NCI-H1048 (cell line): Measurements from ENCODE around the gene TFDP1.

Source experiments
- DNase-seq: peaks from one replicate; lab custom pipeline; 2025; lab: John Stamatoyannopoulos, UW

The TFDP1 gene

DNA sequence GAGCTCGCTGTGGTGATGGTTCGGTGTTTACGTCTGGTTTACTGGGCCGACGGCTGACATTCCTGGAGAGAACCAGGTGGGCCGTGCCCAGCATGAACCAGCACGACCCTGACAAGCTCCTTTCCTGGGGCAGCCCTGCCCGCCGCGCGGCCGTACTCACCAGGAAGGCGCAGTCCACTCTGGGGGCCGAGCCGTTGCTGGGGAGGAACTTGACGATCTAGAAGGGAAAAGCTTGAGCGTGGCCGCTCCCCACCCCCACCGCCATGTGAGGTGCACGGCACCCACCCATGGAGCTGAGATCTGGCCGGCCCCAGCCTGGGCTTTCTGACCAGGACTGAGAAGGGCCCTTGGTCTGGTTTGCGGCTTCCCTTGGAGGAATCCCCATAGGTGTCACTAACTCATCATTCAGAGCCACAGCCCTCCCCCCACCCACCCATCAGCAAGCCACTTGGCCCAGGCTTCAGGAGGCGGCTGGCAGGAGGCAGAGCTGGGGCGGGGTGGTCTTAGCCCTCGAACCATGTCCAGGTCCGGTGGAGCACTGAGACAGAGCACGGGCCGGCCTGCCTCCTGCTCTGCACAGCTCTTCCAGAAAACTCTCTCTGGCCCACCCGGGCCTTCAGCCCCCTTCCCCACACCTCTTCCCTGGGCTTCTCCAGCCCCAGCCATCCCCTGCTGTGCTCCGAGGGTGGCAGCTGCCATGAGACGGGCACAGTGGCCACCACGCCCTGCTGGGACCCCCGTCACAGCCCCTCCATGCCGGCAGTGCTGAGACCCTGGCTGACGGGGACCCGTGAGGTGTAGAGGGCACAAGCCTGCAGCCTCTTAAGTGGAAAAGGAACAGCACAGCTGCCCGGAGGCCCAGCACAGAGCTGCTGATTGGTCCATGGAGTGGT, 67.2 kb downstream of the TFDP1 start:
- DNase-seq, result no peak

- no peak for DNase-seq
Measured at GRCh38 chr13:113652404-113653263, 68.1 kb downstream of the TFDP1 start.

DNA sequence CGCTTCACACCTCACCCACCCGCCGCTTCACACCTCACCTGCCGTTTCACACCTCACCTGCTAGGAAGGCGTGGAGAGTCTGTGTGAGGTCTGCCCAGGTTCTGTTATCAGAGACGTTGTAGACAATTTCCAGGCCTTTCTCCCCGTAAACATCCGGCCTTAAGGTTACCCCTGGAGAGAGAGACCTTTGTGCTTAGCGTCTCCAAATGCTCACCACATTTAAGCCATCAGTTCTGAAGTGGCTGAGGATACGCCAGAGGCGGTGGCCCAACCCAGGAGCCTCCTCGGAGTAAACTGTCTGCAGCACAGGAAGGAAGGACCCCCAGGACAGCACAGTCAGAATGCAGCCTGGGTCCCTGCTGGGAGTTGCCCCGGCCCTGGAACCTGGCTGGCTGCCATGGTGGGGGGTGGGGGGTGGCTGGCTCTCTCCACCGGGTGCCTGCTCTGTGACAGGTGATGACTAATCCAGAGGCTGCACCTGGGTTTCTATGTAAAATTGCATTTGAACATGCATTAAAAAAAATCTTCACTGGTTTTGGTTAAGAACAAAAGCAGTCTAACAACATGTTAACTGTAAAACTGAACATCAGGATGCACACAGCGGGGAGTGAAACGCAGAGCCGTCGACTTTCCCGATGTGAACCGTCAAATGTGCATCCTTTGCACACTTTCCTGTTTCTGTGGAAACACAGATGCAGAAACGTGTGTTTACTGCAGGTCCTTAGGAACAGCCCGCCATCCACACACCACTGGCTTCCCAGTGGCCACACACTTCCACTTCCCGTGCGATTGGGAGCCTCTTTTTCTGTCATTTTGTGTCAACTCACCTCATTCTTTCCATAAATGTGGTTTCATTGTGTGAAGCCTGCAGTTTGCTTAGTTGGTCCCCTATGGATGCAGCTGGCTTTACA, 69.0 kb downstream of the TFDP1 start:
- no peak for DNase-seq

GRCh38 chr13:113654175-113654560, 69.6 kb downstream of the TFDP1 start:
- no peak for DNase-seq

DNA sequence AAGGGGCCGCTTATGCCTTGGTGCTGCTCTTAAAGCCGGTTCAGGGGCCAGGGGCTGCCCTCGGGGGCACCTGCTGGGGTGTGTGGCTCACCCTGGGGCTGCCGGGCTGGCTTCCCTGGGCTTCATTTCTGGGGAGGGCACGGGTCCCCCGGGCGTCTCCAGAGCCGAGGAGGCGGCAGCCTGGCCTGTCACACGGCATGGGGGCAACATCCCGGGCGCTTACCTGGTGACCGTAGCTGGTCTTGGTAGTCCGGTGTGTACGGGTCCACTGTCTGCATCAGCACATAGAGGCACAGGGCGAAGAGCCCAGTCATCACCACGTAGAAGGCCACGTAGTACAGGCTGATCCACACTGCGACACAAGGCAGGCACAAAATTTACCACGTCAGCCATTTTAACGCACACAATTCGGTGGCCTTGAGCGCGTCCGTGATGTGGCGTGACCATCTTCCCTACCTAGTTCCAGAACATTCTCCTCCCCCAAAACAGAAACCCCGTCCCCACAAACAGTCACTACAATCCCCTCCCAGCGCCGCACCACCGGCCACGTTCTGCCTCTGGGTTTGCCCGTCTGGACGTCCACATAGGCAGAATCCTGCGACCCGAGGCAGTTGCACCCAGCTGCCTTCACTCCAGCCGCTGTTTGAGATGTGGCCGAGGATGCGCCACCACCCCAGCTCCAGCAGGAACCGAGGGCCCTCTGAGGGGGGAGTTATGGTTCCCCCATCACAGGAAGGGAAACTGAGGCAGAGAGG, 70.2 kb downstream of the TFDP1 start:
- DNase-seq, result no peak

- DNase-seq, result no peak
Measured at GRCh38 chr13:113655346-113656002, 70.9 kb downstream of the TFDP1 start.

GRCh38 chr13:113656003-113656588, 71.5 kb downstream of the TFDP1 start:
- no peak for DNase-seq

DNA sequence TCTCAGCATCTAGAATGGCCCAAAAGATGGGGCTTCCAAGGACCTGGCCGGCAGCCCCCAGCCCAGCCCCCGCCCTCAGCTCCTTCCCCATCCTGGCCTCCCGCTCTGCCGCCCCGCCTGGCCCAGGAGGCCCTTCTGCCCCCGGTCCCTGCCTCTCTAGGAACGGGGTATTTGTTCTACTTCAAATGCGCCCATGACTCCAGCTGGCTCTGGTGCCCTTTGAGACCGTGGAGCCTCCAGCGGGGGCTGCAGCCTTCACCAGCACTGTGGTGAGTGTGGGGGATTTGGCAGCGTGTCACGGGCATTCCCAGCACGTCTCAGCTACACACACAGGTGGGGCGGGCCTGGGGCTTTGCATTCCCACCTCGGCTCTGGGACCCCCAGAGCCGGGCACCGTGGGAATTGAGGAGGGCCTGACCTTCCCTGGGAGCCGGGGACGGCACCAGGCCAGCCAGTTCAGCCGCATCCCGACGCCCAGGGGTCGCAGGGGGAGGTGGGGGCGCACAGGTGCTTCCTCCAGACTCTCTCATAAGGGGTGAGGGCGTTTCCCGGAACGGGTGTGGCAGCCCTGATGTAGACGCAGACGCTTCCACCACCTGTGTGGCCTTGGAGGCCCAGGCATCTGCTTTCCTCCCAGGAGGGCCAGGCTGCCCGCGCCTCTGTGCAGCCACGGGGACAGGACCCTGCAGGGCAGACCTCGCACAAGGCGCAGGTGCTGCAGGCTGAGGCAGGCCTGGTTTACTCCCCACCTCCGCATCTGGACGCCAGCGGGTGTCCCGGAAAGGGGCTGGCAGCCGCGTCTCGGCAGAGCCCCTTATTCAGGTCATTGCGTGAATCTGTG, 72.5 kb downstream of the TFDP1 start:
- DNase-seq, result no peak

DNA sequence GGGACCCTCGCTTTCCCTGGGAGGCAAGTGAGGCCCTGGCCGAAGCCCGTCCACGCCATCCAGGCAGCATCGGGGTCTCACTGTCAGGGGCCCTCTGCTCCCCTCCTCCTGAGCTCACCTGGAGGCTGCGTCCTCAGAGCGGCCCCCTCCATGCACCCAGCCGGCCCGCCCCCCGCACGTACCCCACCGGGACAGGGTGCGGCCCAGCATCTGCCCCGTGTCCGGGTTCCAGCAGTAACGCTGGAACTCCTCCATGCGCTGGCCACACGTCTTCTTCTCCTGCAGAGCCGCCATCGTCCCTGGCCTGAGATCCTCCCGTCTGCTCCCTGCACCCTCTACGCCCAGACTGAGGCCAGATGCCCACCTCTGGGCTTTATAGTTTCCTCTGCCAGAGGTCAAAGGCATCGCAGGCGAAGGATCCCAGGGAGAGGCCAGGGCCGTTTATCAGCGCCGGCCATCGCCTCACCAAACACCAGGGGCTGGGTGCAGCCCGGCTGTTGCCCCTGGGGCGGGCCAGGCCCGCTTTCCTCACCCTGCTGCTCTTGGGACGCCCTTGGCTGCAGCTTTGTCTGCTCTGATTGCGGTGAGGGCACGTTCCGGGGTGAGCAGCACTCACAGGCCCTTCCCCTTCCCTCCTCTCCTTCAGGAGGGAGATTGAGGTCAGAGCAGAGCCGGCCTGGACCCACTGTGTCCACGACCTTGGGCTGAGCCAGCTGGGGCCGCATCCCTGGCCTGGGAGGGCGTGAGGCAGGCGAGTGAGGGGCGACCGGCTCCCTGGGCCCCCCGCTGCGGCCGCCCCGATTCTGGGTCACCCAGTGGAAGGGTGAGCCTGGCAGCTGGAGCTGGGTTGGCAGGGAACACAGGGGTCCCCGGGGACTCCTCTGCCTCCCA, 73.5 kb downstream of the TFDP1 start, which contains the start of gene ATP4B:
TSS of gene ATP4B (minus strand) at position 348 of the 891 bp plus-strand sequence. CDS start at position 294, 54 bp downstream.
- no peak for DNase-seq

- no peak for DNase-seq
Measured at GRCh38 chr13:113658836-113659235, 74.3 kb downstream of the TFDP1 start.

GRCh38 chr13:113659337-113659736, 74.8 kb downstream of the TFDP1 start:
- DNase-seq, result no peak

- no peak for DNase-seq
Measured at GRCh38 chr13:113660066-113660465, 75.5 kb downstream of the TFDP1 start.

GRCh38 chr13:113661509-113661908, 77.0 kb downstream of the TFDP1 start:
- DNase-seq, result no peak

- no peak for DNase-seq
Measured at GRCh38 chr13:113663934-113664333, 79.4 kb downstream of the TFDP1 start.

DNA sequence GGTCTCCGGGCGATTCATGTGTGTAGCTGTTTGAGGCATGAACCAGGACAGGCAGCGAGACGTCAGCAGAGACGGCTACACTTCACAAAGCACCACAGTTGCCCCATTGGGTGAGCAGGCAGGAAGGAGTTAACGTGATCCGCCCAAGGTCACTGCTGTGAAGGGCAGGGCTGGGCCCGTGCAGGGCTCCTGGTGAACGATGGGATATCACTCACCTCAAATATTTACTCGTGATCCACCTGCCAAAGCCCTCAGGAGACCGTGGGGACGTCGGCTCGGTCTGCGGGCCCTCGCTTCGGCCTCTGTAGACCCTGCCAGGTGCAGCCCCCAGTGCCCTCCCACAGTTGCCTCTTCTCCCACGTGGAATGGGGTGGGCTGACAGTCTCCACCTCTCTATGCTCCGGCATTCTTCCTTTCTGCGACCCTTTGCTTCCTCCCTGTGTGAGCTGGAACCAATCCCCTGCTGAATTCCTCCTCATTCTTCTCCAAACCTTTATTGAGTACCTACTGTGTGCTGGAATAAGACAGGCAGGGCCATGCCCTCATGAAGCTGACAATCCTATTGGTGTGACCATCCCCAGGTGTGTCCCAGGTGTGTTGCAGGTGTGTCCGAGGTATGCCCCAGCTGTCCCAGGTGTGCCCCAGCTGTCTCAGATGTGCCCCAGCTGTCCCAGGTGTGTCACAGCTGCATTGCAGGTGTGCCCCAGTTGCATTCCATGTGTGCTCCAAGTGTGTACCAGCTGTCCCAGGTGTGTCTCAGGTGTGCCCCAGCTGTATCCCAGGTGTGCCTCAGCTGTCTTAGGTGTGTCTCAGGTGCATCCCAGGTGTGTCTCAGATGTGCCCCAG, 80.4 kb downstream of the TFDP1 start:
- DNase-seq, result no peak

- no peak for DNase-seq
Measured at GRCh38 chr13:113665597-113666328, 81.2 kb downstream of the TFDP1 start.

DNA sequence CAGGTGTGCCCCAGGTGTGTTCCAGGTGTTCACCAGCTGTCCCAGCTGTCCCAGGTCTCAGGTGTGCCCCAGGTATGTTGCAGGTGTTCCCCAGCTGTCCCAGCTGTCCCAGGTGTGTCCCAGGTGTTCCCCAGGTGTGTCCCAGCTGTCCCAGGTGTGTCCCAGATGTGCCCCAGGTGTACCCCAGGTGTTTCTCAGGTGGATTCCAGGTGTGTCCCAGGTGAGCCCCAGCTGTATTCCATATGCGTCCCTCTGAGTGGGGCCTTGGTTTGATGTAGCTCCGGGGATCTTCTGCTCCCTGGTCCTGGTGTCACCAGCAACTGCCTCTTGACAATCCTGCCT, 81.7 kb downstream of the TFDP1 start:
- no peak for DNase-seq
